NCI-H1436 (cell line): ENCODE data around the gene VSX1.

ENCODE experiments used
- DNase-seq: peaks from one replicate; lab custom pipeline; 2025; lab: John Stamatoyannopoulos, UW

Gene VSX1

DNA sequence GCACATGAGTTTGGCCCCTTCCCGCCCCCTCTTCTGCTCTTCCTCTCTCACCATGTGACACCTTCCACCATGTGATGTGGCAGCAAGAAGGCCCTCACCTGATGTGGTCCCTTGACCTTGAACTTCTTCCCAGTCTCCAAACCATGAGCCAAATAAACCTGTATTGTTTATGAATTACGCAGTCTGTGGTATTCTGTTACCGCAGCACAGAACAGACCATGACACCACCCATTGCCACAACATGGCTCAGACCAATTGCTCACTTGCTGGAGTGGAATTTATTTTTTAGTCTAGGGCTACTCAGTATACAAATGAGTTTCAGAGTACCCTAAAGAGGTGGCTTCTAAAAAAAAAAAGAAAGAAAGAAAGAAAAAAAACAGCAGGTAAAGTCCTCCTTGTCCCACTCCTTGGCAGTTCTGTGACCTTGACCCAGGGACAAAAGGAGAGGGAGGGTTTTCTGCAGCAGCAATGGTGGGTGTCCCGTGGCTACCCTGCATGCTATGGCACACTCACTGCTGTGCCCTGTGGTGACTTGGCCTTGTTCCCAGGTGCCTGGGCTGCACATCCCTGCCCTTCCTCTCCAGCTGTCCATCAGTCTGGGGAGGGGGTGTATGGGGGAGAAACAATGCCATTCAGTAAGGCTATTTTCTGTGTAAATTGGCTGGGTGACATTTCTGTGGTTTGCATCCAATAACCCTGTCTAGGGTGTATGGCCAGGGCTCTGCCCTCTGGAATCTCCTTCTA lies 5.4 kb upstream of the VSX1 start:
- no peak for DNase-seq

DNA sequence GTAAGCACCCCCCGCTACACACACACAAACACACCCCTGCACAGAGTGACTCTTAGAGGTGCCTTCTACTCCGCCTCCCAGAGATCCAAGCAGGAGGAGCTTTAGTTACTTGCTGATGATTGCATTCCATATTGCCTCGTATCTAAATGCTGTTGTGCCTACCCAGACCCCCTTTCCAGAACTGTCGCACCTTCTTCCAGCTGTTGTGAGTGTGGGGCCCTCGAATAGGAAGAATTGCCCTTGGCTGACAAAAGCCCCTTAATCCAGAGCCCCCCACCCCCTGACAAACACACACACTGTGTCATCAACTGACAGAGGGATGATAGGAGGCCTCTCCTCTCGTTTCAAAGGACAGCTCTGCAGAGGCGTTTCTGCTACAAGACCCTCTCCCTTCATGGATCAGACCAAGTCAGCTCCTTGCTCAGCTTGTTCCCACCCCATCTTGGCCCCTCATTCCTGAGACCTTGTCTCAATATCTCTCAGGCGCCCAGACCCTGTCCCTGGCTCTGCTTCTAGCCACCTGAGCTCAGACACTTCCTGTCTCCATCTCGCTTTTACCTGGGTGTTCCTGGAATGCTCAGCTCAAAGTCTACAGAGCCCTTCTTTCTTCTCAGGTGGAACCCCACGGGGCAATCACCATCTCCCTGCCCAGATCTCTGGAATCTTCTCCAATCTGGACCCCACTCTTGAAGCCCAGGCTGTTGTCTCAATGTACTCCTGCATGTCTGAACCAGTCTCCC lies 4.0 kb upstream of the VSX1 start:
- no peak for DNase-seq

DNA sequence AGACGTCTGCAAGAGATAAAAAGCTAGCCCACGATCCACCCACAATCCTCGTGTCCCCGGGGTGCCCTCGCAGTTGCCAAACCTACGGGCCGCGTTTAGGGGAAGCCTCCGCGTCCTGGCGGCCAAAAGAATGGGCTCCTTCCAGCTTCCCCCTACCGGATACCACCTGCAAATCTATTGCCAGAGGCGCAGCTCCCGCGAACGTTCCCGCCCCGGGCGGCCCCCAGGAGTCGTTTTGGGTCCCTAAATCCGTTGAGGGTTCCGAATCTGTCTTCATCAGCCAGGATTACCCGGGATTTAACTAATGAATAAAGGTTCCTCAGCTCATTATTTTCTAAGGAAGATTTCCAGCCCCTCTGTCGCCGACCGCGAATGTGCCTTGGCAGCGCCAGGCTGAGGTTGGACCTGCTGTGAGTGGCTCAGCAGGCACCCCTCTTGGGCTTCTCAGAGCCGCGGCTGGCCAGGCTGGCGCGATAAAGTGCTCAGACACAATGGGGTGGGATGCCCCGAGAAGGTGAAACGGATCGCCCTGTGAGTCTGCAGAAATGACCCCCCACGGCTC lies 2.8 kb upstream of the VSX1 start:
- DNase-seq = no peak

DNA sequence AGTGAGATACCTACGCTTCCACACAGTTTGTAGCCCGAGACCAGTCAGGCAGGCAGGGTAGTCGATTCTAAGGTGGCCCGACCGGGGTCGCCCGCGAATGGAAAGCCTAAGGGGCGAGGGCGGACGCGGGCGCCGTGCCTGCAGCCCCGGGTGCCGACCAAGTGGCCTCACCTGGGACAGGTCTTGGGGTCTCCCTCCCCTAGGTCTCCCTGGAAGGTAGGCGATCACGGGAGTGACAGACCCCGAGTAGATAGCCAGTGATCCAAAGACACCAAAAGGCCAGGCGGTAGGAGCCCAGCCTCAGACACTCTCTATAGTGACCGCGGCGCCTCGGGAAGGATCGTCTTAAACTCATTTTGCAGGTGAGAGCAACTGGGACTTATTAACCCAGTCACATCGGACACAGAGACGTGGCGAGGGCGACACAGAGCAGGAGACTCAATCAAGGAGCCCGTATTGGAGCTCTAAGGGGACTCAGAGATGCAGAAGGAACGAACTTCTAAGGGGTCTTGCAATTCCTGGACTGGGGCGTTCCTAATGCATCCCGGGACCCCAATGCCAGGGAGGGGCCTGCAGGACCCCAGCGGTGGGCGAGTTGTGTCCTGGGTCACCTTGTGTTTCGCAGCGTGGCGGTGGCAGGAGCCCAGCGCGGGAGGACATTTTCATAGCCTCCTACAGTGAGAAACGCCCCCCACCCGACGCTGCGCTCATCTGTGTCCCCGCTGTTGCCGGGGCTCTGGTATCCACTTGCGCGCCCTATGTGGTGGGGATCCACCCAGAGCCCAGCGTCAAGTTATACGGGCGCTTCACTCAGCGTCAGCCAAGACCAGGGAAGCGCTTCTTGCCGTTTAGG lies 2.1 kb upstream of the VSX1 start:
- DNase-seq = no peak

DNA sequence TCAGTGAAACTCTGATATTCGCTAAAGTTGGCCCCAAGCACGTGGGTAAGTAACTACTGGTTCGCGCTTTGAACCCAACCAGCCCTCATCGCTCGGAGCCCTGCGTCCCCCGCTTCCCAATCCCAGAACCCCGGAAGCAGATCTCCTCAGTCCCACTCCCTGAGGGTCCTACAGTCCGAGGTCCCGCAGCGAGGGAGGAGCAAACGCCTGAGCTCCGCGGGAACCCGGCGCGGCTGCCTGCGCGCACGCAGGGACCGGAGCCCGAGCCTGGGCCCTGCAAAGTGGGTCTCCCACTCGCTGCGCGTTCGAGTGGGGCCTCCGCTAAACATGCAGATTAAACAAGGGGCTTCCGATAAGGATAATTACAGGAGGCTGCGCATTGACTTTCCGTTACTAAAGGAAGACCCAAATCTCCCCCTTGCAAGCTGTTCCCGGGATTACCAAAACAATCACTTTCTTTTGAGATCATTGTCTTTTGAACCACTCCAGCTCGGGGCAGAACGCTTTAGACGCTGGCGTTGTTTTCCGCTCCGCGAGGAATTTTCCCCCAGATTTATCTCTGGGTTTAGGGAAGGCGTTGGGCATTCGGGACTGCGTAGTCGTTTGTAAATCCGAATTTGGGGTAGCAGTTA lies 1.3 kb upstream of the VSX1 start:
- DNase-seq = no peak

DNA sequence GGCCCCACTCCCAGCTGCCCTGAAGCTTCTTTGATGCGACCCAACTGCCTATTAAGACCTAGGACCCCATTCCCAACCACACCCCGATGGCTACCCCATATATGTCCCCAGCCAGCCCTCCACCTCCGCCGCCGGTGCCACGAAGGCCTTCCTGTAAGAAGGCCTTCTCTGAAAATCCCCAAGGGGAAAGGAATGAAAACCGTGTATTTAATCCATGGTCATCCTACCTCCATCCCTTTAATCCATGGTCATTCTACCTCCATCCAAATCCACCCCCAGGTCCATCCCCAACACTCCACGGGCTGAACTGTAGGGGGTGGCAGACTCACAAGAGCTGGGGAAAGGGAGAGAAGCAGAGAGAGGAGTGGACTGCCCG lies 545 bp upstream of the VSX1 start:
- DNase-seq = no peak

DNA sequence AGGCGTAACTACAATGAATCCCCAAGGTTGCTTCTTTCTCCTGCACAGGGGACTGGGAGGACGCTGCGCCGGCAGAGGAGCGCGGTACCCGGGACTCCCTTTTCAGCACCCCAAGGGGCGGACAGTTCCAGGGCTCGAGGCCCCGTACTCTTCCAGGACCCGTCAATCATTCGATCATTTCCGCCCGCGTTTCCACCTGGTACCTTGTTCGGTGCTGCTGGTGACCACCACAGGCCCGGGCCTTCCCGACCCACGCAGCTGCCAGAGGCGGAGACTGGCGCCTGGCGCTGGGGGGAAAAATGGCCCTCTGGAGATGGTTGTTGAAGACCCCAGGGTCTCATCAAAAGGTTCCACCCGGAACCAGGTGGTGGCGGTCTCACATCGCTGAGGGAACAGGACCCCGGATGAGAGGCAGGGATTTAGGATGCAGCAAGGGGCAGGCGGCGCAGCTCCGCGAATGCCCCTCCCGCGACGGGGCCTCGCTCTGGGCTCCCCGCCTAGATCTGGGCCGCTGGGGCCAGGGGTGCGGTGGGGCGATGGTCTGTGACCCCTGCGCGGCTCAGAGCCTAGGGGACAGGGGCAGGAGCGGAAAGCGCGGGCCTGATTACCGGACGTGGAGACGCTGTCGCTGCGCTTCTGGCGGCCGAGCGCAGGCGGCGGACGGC lies 744 bp downstream of the VSX1 start:
- no peak for DNase-seq

DNA sequence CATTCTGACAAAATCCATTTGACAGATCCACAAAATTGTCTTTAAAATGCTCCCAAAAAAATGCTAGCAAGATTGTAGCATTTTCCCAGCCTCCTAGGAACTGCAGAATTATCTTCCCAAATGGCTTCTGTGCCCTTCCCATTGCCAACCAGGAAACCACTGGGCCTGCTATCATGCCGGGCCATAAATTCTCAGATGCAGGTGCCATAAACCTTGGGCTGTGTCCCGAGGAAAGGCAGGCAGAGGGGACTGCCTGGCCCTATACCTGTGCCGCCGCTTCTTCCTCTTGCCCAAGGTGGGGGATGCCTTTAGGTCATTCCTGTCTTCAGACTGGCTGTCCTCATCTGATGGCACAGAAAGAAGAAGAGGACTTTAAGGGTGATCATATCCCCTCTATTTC lies 2.8 kb downstream of the VSX1 start:
- DNase-seq = no peak

DNA sequence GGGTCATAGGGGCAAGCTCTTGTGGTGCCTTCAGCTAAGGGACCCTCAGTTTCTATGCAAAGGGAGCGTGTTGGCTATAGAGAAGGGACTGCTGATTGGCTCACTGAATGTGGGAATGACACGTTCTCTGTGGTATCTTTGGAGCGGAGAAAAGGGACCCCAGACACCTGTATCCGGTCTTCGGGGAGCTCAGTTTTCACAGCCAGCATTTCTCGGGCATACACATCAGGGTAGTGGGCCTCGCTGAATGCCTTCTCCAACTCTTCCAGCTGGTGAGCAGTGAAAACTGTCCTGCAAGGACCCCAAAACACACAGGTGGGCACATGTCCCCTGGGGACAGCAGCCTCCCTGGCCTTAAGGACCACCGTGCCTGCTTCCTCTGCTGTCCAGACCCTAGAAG lies 3.3 kb downstream of the VSX1 start:
- no peak for DNase-seq

DNA sequence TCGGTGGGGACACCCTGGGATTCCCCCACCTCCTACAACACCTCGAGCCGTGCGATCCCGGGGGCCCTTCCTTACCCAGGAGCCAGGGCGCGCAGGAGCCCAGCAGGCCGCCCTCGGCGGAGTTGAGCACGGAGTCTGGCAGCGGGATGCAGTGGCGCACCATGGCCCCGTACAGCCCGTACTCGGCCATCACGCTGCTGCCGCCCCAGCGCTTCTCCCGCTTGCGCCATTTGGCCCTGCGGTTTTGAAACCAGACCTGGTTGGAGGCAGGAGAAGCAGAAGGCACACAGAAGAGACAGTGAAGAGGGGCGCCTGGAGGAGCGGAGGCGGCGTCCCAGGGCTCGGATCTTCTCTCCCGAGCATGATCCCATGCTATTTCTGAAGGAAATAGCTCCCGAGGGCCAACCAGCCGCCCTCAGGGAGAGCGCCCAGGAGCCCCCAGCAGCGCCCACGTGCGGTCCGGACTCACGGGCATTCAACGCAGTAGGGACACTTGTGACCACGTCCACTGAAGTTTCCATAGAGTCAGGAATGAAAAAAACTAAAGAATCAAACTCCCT lies 4.3 kb downstream of the VSX1 start:
- DNase-seq = no peak

DNA sequence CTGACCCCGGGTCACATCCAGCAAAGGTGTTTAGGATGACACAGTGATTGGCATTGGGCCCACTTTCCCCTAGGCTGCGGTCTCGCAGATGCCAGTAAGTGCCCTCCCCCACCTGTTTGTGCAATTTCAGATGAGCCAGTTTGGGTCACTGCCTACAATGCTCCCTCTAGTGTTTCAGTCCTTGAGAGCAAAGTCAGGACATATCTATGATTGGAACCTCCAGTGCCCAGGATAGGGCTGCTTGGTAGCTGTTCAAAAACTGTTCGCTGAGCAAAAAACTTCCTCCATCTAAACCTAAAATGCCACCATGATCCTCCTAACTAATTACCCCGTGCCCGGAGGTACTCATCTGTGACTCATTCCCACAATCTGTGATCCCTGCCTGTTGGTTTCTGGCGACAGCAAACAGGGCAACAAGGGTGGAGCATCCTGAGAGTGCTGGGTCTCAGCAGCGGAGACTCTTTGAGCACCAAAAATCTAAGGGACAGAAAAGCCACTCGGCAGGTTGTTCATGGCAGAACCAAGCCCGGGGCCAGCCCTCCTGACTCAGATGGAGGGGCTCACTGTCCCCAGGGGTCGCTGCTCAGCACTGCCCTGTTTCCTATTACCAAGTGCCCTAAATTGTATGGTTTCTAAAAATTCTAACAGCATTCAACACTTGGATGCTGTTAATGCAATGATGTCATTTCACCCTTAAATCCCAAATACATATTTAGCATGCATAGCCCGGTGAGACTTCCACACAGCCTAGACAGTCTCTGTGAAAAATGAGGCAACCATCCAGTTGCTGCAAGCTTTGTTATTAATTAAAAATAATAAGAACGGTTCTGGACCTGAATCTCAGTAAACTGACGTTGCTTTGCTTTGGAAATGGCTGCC lies 5.0 kb downstream of the VSX1 start:
- no peak for DNase-seq

DNA sequence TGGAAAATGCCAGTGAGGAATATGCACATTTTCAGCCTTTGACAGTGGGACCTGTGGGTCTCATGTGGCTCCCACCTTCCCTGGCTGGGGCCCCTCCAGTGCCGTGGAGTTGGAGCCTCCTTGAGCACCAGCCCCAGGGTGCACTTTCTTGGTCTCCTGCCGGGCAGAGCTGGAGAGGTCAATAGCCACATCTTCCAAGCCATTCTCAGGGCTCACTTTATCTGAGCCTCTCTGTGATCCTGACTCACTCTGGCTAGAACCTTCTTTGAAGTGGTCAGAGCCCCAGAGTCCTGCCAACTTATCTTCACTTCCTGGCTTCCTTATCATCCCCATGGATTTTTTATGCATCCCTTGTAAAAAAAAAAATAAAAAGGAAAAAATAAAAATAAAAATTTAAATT lies 5.7 kb downstream of the VSX1 start:
- DNase-seq = no peak

DNA sequence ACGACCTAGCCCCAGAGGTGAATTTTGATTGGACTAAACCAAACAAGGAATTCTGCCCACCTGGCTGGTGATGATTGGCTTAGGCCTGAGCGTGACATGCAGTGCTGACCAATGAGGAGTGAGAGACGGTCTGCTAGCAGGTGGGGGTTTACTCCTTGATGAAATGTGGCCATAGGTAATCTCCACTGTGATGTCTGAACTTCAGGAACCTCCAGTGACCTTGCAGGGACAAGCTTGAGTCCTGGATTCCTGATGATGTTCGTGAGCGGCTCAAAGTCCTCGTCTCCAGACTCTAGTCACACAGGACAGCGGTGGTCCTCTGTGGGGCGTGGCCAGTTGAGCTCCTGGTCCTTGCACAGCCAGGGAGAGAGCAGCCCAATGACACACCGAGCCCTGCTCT lies 8.4 kb downstream of the VSX1 start:
- DNase-seq = no peak

DNA sequence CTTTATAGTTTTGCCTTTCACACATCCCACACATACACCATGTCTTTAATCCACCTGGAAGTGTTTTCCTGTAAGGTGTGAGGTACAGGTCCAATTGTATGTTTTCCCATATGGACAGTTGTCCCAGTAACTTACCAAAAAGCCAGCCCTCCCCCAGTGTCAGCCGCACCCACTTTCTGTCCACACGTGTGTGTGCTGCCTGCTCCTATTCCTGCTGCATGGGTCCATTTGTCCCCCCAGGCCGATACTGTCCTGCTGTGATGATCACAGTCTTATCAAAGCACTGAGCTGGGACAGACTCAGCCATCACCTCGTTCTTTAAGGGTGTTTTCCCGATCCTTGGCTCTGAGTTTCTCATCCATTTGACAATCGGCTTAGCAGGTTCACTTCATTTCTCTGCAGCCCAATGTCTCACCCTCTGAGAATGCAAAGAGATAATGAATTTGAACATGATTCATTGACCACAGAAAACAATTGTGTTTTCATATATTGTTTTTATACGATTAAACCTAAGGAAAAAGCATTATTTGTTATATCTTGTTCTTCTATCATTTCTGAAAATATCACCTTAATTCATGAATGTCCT lies 9.6 kb downstream of the VSX1 start:
- DNase-seq = no peak

DNA sequence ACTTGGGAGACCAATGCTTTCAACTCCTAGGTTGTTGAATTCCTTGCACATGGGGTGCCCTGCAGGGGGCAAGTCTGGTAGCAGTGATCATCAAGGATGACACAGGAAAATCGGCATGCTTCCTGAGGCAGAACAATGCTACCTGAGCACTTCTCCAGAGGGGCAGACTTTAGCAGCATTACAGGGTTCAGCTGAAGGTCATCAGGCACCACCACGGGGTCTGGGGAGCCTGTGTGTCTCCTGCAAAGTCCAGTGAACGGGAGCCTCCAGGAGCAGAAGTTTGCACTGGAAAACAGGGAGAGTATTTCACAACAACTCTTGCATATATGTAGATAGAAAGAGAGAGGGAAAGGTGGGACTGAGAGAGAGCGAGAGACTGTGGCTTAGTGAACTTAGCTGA lies 10.2 kb downstream of the VSX1 start:
- DNase-seq = no peak

DNA sequence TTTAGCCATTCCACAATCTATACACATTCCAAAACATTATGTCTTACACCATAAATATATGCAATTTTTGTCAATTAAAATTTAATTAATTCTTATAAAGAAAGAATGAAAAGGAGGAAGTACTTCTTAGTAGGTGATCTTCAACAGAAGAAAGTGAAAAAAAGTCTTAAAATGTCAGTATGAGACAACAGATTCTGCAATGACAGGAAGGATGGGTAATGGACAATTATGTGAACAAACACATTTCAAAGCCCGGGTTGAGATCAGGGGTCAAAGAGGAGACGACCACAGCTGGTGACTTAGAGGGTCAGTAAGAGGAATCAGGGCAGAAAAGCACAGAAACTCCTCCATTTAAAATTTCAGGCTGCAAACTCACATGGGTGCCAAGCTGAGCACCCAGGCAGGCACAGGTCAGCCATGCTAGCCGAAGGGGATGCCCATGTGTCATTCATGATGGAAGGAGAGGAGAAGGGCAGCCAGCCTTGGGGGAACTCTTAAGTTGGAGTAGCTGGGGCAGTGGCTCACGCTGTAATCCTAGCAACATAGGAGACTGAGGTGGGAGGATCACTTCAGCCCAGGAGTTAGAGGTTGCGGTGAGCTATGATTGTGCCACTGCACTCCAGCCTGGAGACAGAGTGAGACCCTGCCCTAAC lies 11.0 kb downstream of the VSX1 start:
- no peak for DNase-seq

DNA sequence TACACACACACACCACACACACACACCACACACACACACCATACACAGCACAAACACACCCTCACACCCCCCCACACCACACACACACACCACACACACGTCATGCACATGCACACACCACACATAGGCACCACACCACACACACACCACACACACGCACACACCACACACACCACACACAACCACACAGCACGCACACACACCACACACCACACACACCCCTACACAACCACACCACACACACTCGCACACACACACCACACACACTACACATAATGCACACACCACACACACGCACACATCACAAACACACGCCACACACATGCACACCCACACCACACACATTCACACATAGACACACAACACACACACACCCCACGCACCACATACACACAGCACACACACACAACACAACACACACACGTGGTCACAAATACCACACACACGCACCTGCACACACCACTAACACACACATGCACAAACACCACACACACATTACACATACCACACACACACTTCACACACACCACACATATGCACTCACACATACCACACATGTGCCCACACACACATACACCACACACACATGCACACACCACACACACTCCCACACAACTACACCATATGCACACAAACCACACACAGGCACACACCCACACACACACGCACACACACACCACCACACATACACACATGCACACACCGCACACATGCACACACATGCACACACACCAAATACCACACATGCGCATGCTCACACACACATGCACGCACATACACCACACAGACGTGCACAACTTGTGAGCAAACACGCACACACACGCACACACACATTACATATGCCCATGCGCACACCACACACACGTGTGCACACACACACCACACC lies 14.6 kb downstream of the VSX1 start:
- no peak for DNase-seq

DNA sequence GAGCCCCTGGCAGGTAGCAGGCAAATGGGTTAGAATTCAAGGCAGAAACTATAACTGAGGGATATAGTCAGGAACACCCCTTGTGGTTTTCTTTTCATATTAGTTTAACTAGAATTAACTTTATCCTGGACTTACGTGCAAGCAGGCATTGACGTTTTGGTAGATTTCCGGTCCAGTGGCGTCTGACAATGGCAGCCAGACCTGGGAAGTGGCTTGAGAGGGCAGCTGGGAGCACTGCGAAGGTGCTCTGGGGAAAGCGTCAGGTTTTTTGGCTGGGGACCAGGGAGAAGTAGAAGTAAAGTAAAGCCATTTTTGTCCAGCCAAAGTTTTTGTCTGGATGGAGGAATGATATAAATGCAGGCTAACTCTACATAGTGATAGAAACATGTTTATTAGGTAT lies 15.6 kb downstream of the VSX1 start:
- DNase-seq = no peak
